Transverse colon (tissue), 3 donors: ENCODE measurements around the gene ECM1.

Source experiments
- POLR2A ChIP-seq: fragments of 450-650 bp; IDR thresholded peaks from one replicate; pipeline ENCODE4 v1.6.1; 2016; ENCODE audit warnings: antibody characterized with exemption, mild to moderate bottlenecking, moderate library complexity
- TF ChIP-seq, protein P1 (sequence below), 5 experiments: fragments of 200-600 bp in 3 of 5; fragments of 450-650 bp in 2 of 5; sonication (generic) in 3 of 5; IDR thresholded peaks; 1 replicate in 2 of 5; 2 replicates in 3 of 5; pipeline ENCODE4 v1.5.1; 2016 to 2017; ENCODE audit warnings: antibody characterized with exemption in 5 of 5, inconsistent platforms in 3 of 5, mild to moderate bottlenecking in 2 of 5, moderate library complexity in 1 of 5

DNA sequence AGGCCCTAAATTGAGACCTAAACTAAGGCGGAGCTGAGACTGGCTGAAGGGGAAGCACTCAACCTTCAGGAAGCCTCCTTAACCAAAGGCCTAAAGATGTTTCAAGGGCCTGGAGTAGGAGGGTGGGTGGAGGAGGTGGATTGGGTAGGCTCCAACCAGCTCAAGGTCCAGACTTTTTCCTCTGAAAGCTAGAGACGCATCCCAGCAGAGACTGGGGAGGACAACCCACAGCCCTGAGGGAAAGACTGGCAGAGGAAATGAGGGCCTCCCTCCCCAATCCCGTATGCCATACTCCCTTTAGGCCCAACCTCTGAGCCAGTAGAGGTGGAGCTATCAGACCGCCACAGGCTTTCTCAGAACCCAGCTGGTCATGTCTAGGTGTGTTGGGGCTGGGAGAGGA is 1.1 kb downstream of the ECM1 start:
- TF ChIP-seq POLR2A, result no peak
- TF ChIP-seq, protein P1, sequence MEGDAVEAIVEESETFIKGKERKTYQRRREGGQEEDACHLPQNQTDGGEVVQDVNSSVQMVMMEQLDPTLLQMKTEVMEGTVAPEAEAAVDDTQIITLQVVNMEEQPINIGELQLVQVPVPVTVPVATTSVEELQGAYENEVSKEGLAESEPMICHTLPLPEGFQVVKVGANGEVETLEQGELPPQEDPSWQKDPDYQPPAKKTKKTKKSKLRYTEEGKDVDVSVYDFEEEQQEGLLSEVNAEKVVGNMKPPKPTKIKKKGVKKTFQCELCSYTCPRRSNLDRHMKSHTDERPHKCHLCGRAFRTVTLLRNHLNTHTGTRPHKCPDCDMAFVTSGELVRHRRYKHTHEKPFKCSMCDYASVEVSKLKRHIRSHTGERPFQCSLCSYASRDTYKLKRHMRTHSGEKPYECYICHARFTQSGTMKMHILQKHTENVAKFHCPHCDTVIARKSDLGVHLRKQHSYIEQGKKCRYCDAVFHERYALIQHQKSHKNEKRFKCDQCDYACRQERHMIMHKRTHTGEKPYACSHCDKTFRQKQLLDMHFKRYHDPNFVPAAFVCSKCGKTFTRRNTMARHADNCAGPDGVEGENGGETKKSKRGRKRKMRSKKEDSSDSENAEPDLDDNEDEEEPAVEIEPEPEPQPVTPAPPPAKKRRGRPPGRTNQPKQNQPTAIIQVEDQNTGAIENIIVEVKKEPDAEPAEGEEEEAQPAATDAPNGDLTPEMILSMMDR (IDR thresholded peaks at IDR 0.05), result no peak
